Spleen (tissue), 11 donors: ENCODE measurements around the gene ITGA2. TPM values are rescaled to one million over a fixed set of nuclear protein-coding genes. Genes with fewer than 3 reads are reported as not detected.

ENCODE experiments used
- DNase-seq: peaks from one replicate; pipeline ENCODE4 v3.0.0-alpha.2; 2020
- H3K27ac ChIP-seq, 8 donors: fragments of 200-600 bp; sonication (generic) in 7 of 8; 1 replicate in 4 of 8; 2 replicates in 4 of 8; pipeline versions ENCODE4 v1.5.0 to v1.8.0; 2016 to 2021; ENCODE audit warnings: inconsistent platforms in 4 of 8, mild to moderate bottlenecking in 4 of 8, moderate library complexity in 1 of 8
- H3K27me3 ChIP-seq, 7 donors: fragments of 200-600 bp; sonication (generic) in 6 of 7; replicated peaks in 1 of 7; 1 replicate in 4 of 7; 2 replicates in 3 of 7; pipeline versions ENCODE4 v1.5.0 to v1.8.0; 2016 to 2021; ENCODE audit warnings: inconsistent platforms in 3 of 7, mild to moderate bottlenecking in 1 of 7
- H3K36me3 ChIP-seq, 6 donors: fragments of 200-600 bp; sonication (generic) in 5 of 6; 1 replicate in 4 of 6; 2 replicates in 2 of 6; pipeline versions ENCODE4 v1.5.0 to v1.8.0; 2016 to 2021; ENCODE audit warnings: inconsistent platforms in 2 of 6
- H3K4me1 ChIP-seq, 6 donors: fragments of 200-600 bp; sonication (generic) in 5 of 6; 1 replicate in 3 of 6; 2 replicates in 3 of 6; pipeline versions ENCODE4 v1.5.0 to v1.8.0; 2016 to 2021; ENCODE audit warnings: inconsistent platforms in 3 of 6
- H3K4me3 ChIP-seq, 8 donors: fragments of 200-600 bp; sonication (generic) in 7 of 8; 1 replicate in 4 of 8; 2 replicates in 4 of 8; pipeline versions ENCODE4 v1.5.0 to v1.8.0; 2016 to 2021; ENCODE audit warnings: inconsistent platforms in 4 of 8, mild to moderate bottlenecking in 4 of 8, moderate library complexity in 2 of 8
- H3K9me3 ChIP-seq, 8 donors: fragments of 200-600 bp; sonication (generic) in 7 of 8; 1 replicate in 4 of 8; 2 replicates in 4 of 8; pipeline versions ENCODE4 v1.5.0 to v1.8.0; 2016 to 2021; ENCODE audit warnings: inconsistent platforms in 4 of 8
- POLR2A ChIP-seq, 3 donors: fragments of 450-650 bp; IDR thresholded peaks; one replicate each; pipeline ENCODE4 v1.5.1; 2017; ENCODE audit warnings: antibody characterized with exemption in 3 of 3, mild to moderate bottlenecking in 1 of 3
- POLR2AphosphoS5 ChIP-seq, 3 donors: sonication (generic); formaldehyde crosslinking; IDR thresholded peaks; one replicate each; pipeline ENCODE4 v1.5.1; 2017; ENCODE audit warnings: antibody characterized with exemption in 3 of 3
- WGBS, 5 donors: extraction: QIAGEN DNeasy Blood & Tissue Kit in 3 of 5; methylation state at CpG; one replicate each; pipeline versions ENCODE4 v1.1.5 to v1.1.7; 2013 to 2018; 5-methylcytosine and 5-hydroxymethylcytosine counted together
- intact Hi-C: fragments of 100-400 bp; cut with DNase I; formaldehyde crosslinking; loops from one replicate; pipeline ENCODE4 v1.15.0; 2023; ENCODE audit warnings: low total_unique reads
- polyA plus RNA-seq, 3 donors: library from polyadenylated mRNA; stranded (reverse); fragments of 200-250 nt; gene quantifications; one replicate each; pipeline ENCODE4 v1.2.1, GENCODE V29; 2013
- total RNA-seq, 7 donors: library from RNA; depleted of rRNA in 3 of 7; stranded (reverse); fragments of >200 nt in 3 of 7; fragmentation: NEBNext Ultra II Directional in 4 of 7; extraction: Animal tissue kit (Norgen Biotek cat#: 25700) in 4 of 7; gene quantifications; one replicate each; pipeline versions ENCODE4 v1.1.0 to v1.2.1, GENCODE V29; 2016 to 2021
- TF ChIP-seq, protein P1 (sequence below), 11 experiments: fragments of 200-600 bp in 7 of 11; fragments of 450-650 bp in 4 of 11; sonication (generic) in 4 of 11; IDR thresholded peaks in 8 of 11; conservative IDR thresholded peaks in 3 of 11; 1 replicate in 7 of 11; 2 replicates in 4 of 11; pipeline versions ENCODE4 v1.4.0 to v1.8.0; 2016 to 2021; ENCODE audit warnings: antibody characterized with exemption in 11 of 11, inconsistent platforms in 4 of 11, mild to moderate bottlenecking in 1 of 11
- donor health status: healthy with polysubstance abuse.
- donor health status: DM: no; HTN: no; CAD: no; lungs with moderate emphysema.
- donor health status: DM: no; HTN: no; CAD: no.
- donor health status: Bipolar disorder and iron deficiency.
- donor health status: healthy.
- donor health status: DM: no; HTN: no; CAD: no.
- donor health status: DM: yes; HTN: yes; CAD: no.

Gene ITGA2
- total and polyA plus RNA-seq, 10 donors: 0.54 to 21.6 (median 13.1) TPM

DNA sequence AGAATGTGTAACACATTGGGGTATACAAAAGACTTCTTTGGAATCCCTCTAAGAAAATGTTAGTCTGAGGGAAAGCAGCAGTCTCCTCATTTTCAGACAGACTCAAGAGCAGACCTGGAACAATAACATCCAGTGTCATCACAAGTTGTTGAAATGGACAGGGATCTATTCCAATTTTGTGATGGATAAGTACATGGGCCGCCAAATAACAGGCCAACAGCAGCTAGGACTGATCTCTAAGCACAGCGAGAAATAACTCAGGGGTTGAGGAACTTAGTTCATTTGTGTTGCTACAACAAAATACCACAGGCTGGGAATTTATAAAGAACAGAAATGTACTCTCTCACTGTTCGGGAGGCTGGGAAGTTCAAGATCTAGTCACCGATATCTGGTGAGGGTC, 7.6 kb upstream of the ITGA2 start:
- Histone ChIP-seq H3K4me1 (no peaks in the 10 kb centered on the region), H3K36me3 (no peaks in the 10 kb centered on the region), H3K4me3 (no peak overlapping the region), H3K27me3 (no peaks in the 10 kb centered on the region), H3K9me3 (peaks cover 0 to 15% (median 5%) of the 10 kb centered on the region in 8 donors), H3K27ac (no peak overlapping the region)
- intact Hi-C loops: no loop called here
- TF ChIP-seq POLR2AphosphoS5 (IDR thresholded peaks at IDR 0.05) (no peak), POLR2A (IDR thresholded peaks at IDR 0.05) (no peak)
- TF ChIP-seq, protein P1, sequence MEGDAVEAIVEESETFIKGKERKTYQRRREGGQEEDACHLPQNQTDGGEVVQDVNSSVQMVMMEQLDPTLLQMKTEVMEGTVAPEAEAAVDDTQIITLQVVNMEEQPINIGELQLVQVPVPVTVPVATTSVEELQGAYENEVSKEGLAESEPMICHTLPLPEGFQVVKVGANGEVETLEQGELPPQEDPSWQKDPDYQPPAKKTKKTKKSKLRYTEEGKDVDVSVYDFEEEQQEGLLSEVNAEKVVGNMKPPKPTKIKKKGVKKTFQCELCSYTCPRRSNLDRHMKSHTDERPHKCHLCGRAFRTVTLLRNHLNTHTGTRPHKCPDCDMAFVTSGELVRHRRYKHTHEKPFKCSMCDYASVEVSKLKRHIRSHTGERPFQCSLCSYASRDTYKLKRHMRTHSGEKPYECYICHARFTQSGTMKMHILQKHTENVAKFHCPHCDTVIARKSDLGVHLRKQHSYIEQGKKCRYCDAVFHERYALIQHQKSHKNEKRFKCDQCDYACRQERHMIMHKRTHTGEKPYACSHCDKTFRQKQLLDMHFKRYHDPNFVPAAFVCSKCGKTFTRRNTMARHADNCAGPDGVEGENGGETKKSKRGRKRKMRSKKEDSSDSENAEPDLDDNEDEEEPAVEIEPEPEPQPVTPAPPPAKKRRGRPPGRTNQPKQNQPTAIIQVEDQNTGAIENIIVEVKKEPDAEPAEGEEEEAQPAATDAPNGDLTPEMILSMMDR (IDR thresholded peaks at IDR 0.05 in 8 of 11, conservative IDR thresholded peaks at IDR 0.05 in 3 of 11): no peak
- no peak for DNase-seq
- WGBS, 5 donors: 57 to 90% (median 77%) methylated on average over 4 of the region's 4 CpGs

DNA sequence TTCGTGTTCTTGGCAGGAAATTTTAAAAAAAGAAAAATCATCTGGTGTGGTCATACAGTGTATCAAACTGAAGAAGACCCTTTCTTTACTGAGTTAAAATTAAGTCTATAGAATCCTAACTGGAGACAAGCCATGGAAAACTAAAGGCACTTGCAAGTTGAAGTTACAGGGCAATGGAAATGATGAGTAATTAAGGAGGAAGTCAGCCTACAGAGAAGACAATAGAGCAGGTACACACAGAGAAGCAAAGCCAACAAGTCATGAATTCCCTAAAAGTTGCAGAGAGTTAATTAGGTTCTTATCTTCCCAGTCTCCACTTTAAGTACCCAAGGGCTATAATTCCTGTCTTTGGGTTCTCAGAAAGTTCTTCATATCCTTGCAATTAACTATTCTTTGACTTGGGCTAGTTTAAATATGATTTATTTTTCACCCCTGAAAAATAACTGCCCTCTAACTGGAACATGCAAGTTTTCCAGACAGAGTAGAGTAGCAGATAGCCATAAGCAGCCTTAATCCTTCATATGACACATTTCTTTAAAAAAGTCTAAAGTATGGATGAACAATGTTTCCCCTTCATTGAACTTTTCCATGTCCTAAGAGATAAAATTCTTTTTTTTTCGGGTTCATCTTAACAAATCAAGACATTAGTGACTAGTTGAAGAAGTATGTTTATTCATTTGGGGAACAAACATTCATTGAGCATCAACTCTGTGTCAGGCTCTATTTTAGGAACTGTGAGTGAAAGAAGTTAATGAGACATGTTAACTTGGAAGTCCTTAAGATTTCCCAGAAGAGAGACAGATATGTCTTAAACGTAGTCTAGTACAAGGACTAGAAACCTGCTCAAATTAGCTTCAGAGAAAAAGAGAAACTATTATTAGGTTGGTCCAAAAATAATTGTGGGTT, 5.2 kb upstream of the ITGA2 start:
- H3K27ac ChIP-seq: peak overlapping the region in 5 of 8 donors; percentile 21 to 64 (median 43)

DNA sequence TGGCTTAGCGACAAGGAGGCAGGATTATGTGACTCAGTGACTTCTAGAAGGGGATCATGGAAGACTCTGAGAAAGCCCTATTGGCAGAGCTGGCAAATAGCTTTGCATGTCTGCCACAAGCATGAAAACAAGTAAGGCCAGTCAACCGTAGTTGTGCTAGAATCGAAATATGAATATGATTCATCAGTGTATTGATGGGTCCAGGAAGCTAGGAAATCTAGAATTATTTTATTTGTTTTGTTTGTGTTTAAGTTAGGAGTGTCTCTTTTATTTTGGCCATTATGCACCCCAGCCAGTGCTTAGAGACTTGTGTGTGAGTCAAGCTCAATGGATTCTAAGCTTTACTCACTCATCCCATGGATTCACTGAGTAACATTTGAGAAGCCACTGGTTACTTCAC, 3.8 kb upstream of the ITGA2 start:
- intact Hi-C loops: no loop called here
- no peaks in the 10 kb centered on the region for H3K36me3 ChIP-seq
- TF ChIP-seq POLR2A (IDR thresholded peaks at IDR 0.05): no peak
- TF ChIP-seq, protein P1 (IDR thresholded peaks at IDR 0.05 in 8 of 11, conservative IDR thresholded peaks at IDR 0.05 in 3 of 11): no peak
- no peak for TF ChIP-seq POLR2AphosphoS5 (IDR thresholded peaks at IDR 0.05)
- H3K9me3 ChIP-seq: no peaks in the 10 kb centered on the region
- peaks cover 0 to 27% (median 20%) of the 10 kb centered on the region in 6 donors for H3K4me1 ChIP-seq
- peaks cover 2 to 31% (median 12%) of the 10 kb centered on the region in 7 donors for H3K27me3 ChIP-seq
- WGBS, 5 donors: 83 to 94% (median 89%) methylated on average over 3 of the region's 3 CpGs
- no peak overlapping the region for H3K4me3 ChIP-seq
- no peak for DNase-seq
- peak overlapping the region in 3 of 8 donors; percentile 3 to 53 (median 7) for H3K27ac ChIP-seq

More for the DNA sequence above, 5.2 kb upstream of the ITGA2 start:
- peaks cover 0 to 14% (median 10%) of the 10 kb centered on the region in 6 donors for H3K4me1 ChIP-seq
- H3K9me3 ChIP-seq: no peaks in the 10 kb centered on the region
- peaks cover 0 to 18% (median 7%) of the 10 kb centered on the region in 7 donors for H3K27me3 ChIP-seq
- no peak for DNase-seq
- intact Hi-C loops: no loop called here
- 46 to 77% (median 66%) methylated on average over 3 of the region's 3 CpGs for WGBS, 5 donors
- TF ChIP-seq POLR2AphosphoS5 (IDR thresholded peaks at IDR 0.05) (no peak), POLR2A (IDR thresholded peaks at IDR 0.05) (no peak)
- TF ChIP-seq, protein P1 (IDR thresholded peaks at IDR 0.05 in 8 of 11, conservative IDR thresholded peaks at IDR 0.05 in 3 of 11): no peak
- no peak overlapping the region for H3K4me3 ChIP-seq
- no peaks in the 10 kb centered on the region for H3K36me3 ChIP-seq

DNA sequence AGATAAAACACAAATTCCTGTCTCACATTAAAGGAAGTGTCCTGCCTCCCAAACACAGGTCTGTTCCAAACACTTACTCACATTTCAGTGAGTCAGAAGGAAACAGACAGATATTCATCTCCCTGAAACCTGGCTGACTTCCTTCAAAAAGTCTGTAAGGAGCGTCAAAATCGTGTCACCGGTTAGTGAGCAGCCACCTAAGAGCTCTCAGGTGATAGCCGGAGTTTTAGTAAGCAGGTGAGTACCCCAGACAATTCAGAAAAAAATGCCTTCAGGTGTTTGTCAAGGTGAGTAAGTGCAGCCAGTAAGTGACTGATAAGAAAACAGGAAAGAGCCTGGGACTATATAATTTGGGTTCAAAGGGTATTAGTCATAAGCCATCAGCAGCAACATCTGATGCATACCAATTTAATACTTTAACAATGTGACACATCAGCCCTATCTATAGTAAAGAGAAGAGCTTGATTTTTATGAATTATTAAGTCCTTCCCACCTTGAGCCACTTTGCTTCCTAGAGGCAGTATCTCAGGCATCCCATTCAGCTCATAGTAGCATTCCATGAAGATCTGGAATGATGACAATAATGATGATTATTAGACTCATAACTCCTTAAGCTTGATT, 1.3 kb upstream of the ITGA2 start:
- H3K27me3 ChIP-seq: peaks cover 2 to 39% (median 12%) of the 10 kb centered on the region in 7 donors
- peaks cover 0 to 41% (median 25%) of the 10 kb centered on the region in 6 donors for H3K4me1 ChIP-seq
- TF ChIP-seq POLR2A (IDR thresholded peaks at IDR 0.05) (no peak), POLR2AphosphoS5 (IDR thresholded peaks at IDR 0.05) (no peak)
- TF ChIP-seq, protein P1 (IDR thresholded peaks at IDR 0.05 in 8 of 11, conservative IDR thresholded peaks at IDR 0.05 in 3 of 11): no peak
- WGBS, 5 donors: 55 to 78% (median 71%) methylated on average over 4 of the region's 4 CpGs
- H3K4me3 ChIP-seq: no peak overlapping the region
- H3K9me3 ChIP-seq: no peaks in the 10 kb centered on the region
- DNase-seq: no peak
- intact Hi-C loops: no loop called here
- no peaks in the 10 kb centered on the region for H3K36me3 ChIP-seq
- H3K27ac ChIP-seq: peak overlapping the region in 4 of 8 donors; percentile 71 to 83 (median 81)
